A549 (cell line): ENCODE measurements around the gene CMAS. TPM values are rescaled to one million over a fixed set of nuclear protein-coding genes. Genes with fewer than 3 reads are reported as not detected.

Experiments used
- ATAC-seq, 2 experiments: fragments of 200-7000 bp in 1 of 2; fragments of >200 bp in 1 of 2; cut with Nextera tagmentation in 1 of 2; cut with Tn5 transposase in 1 of 2; 3 replicates each; pipeline versions ENCODE4 v1.8.0 to v1.9.1; 2018 to 2020; ENCODE audit warnings: mild to moderate bottlenecking in 1 of 2, moderate library complexity in 1 of 2
- CTCF ChIA-PET: fragments of 300-600 bp; sonication (Branson Sonifier 250); formaldehyde crosslinking; extraction: SDS; loops from one replicate; lab custom pipeline; 2021; ENCODE audit warnings: antibody characterized with exemption, inconsistent platforms; lab: Yijun Ruan, JAX
- POLR2A ChIA-PET: fragments of 350-600 bp; formaldehyde crosslinking; extraction: SDS; loops from one replicate; lab custom pipeline; 2021; ENCODE audit warnings: antibody characterized with exemption, inconsistent platforms; lab: Yijun Ruan, JAX
- DNase-seq, 2 experiments: peaks; one replicate each; pipeline versions ENCODE4 v3.0.0 to v3.0.0-alpha.2; 2011 to 2016; ENCODE audit warnings: low read depth in 1 of 2, low spot score in 1 of 2
- FAIRE-seq: peaks from 2 replicates; lab custom pipeline; 2011; peaks lifted over from hg19 to GRCh38; lab: Jason Lieb, UNC
- H3K27ac ChIP-seq, 2 experiments: fragments of >200 bp; sonication (Bioruptor Twin); formaldehyde crosslinking; 3 replicates each; pipeline ENCODE4 v1.5.1; 2016 to 2017
- H3K4me1 ChIP-seq: fragments of >200 bp; sonication (Bioruptor Twin); formaldehyde crosslinking; 3 replicates; pipeline ENCODE4 v1.6.1; 2016
- H3K4me2 ChIP-seq: fragments of >200 bp; sonication (Bioruptor Twin); formaldehyde crosslinking; 3 replicates; pipeline ENCODE4 v1.6.1; 2016
- H3K4me3 ChIP-seq: fragments of >200 bp; sonication (Bioruptor Twin); formaldehyde crosslinking; 3 replicates; pipeline ENCODE4 v1.5.1; 2016
- H3K9me3 ChIP-seq: fragments of >200 bp; sonication (Bioruptor Twin); formaldehyde crosslinking; 3 replicates; pipeline ENCODE4 v1.6.1; 2016
- BHLHE40 ChIP-seq: IDR thresholded peaks from 2 replicates; pipeline ENCODE4 v1.6.1; 2012; ENCODE audit warnings: low read depth, low read length, inconsistent platforms
- CBX2 ChIP-seq: fragments of 200-600 bp; sonication (generic); IDR thresholded peaks from 2 replicates; pipeline ENCODE4 v1.6.1; 2016; ENCODE audit warnings: low read depth, mild to moderate bottlenecking, borderline replicate concordance
- CBX8 ChIP-seq: fragments of 200-600 bp; sonication (generic); IDR thresholded peaks from 2 replicates; pipeline ENCODE4 v1.6.1; 2016
- CEBPB ChIP-seq, 2 experiments: fragments of >200 bp in 1 of 2; sonication (Bioruptor Twin) in 1 of 2; formaldehyde crosslinking in 1 of 2; IDR thresholded peaks; 2 replicates each; pipeline ENCODE4 v1.6.1; 2012 to 2016
- CHD2 ChIP-seq: fragments of 150-350 bp; IDR thresholded peaks from 2 replicates; pipeline ENCODE4 v1.6.1; 2014; ENCODE audit warnings: low read length; ENCODE audit not compliant: partially characterized antibody
- CHD4 ChIP-seq: fragments of 200-600 bp; sonication (generic); IDR thresholded peaks from 2 replicates; pipeline ENCODE4 v1.6.1; 2016; ENCODE audit warnings: antibody characterized with exemption, mild to moderate bottlenecking, borderline replicate concordance
- FOSB ChIP-seq: fragments of 250-450 bp; sonication (Bioruptor Pico); IDR thresholded peaks from 2 replicates; pipeline ENCODE4 v1.5.0; 2020; ENCODE audit warnings: mild to moderate bottlenecking, moderate library complexity
- HDAC2 ChIP-seq: fragments of 200-600 bp; sonication (generic); IDR thresholded peaks from 2 replicates; pipeline ENCODE4 v1.6.1; 2016
- HEYL ChIP-seq: fragments of 250-450 bp; sonication (Bioruptor Pico); IDR thresholded peaks from 2 replicates; pipeline ENCODE4 v1.8.0; 2021; ENCODE audit warnings: mild to moderate bottlenecking, moderate library complexity
- HOXB13 ChIP-seq: fragments of 250-450 bp; sonication (Bioruptor Pico); IDR thresholded peaks from 2 replicates; pipeline ENCODE4 v1.5.0; 2020; ENCODE audit warnings: low read depth, mild to moderate bottlenecking, moderate library complexity
- HOXB5 ChIP-seq: fragments of 250-450 bp; sonication (Bioruptor Pico); IDR thresholded peaks from 2 replicates; pipeline ENCODE4 v1.5.0; 2020; ENCODE audit warnings: mild to moderate bottlenecking, moderate library complexity
- JUN ChIP-seq, 2 experiments: fragments of >200 bp; sonication (Bioruptor Twin); formaldehyde crosslinking; IDR thresholded peaks; 2 replicates in 1 of 2; 3 replicates in 1 of 2; pipeline ENCODE4 v1.6.1; 2016 to 2017
- KDM1A ChIP-seq: fragments of 200-600 bp; sonication (generic); IDR thresholded peaks from 2 replicates; pipeline ENCODE4 v1.6.1; 2016; ENCODE audit warnings: low read depth, mild to moderate bottlenecking
- KDM5A ChIP-seq: fragments of 200-600 bp; sonication (generic); IDR thresholded peaks from 2 replicates; pipeline ENCODE4 v1.6.1; 2016; ENCODE audit warnings: antibody characterized with exemption, mild to moderate bottlenecking
- MAFK ChIP-seq: fragments of 450-650 bp; IDR thresholded peaks from 2 replicates; pipeline ENCODE4 v1.6.1; 2014; ENCODE audit not compliant: partially characterized antibody
- MYC ChIP-seq: IDR thresholded peaks from 2 replicates; pipeline ENCODE4 v1.6.1; 2012; ENCODE audit warnings: mild to moderate bottlenecking, inconsistent platforms, low read length, improper control_type of control experiment, borderline replicate concordance
- NFE2L2 ChIP-seq: fragments of 150-350 bp; conservative IDR thresholded peaks from 2 replicates; pipeline ENCODE4 v1.6.1; 2014; ENCODE audit warnings: low read length
- NR3C1 ChIP-seq: fragments of >200 bp; sonication (Bioruptor Twin); formaldehyde crosslinking; IDR thresholded peaks from 3 replicates; pipeline ENCODE4 v1.6.1; 2017
- PHF8 ChIP-seq: fragments of 200-600 bp; sonication (generic); IDR thresholded peaks from 2 replicates; pipeline ENCODE4 v1.6.1; 2016; ENCODE audit warnings: low read depth, mild to moderate bottlenecking, antibody characterized with exemption, moderate library complexity, borderline replicate concordance
- POLR2A ChIP-seq: IDR thresholded peaks from 2 replicates; pipeline ENCODE4 v1.6.1; 2012; ENCODE audit warnings: mild to moderate bottlenecking, low read length
- RAD21 ChIP-seq, 2 experiments: fragments of >200 bp in 1 of 2; sonication (Bioruptor Twin) in 1 of 2; formaldehyde crosslinking in 1 of 2; IDR thresholded peaks in 1 of 2; conservative IDR thresholded peaks in 1 of 2; 2 replicates in 1 of 2; 3 replicates in 1 of 2; pipeline ENCODE4 v1.6.1; 2012 to 2018; ENCODE audit warnings: inconsistent platforms in 1 of 2
- SREBF2 ChIP-seq: fragments of 450-650 bp; IDR thresholded peaks from 2 replicates; pipeline ENCODE4 v1.6.1; 2014; ENCODE audit warnings: mild to moderate bottlenecking, moderate library complexity
- TFCP2L1 ChIP-seq: fragments of 250-450 bp; sonication (Bioruptor Pico); IDR thresholded peaks from 2 replicates; pipeline ENCODE4 v1.5.0; 2021; ENCODE audit warnings: mild to moderate bottlenecking
- ZNF302 ChIP-seq: fragments of 250-450 bp; sonication (Bioruptor Pico); IDR thresholded peaks from 2 replicates; pipeline ENCODE4 v1.9.0; 2021; ENCODE audit warnings: inconsistent platforms, mild to moderate bottlenecking, moderate library complexity
- WGBS: methylation state at CpG from one replicate; pipeline ENCODE4 v1.1.6; 2017; ENCODE audit errors: missing lambda C conversion rate; 5-methylcytosine and 5-hydroxymethylcytosine counted together
- polyA minus RNA-seq: library from RNA; depleted of rRNA, polyadenylated mRNA; stranded (reverse); fragments of >200 nt; gene quantifications from 2 replicates; pipeline ENCODE4 v1.2.3, GENCODE V29; 2011; rRNA and poly(A)+ RNA removed
- polyA plus RNA-seq, 4 experiments: library from polyadenylated mRNA; depleted of rRNA in 3 of 4; stranded (reverse); fragments of >200 nt; fragmentation: RNase III in 1 of 4; extraction: RNeasy Plus Mini Kit Qiagen cat#74134 plus additional on column Dnase treatment in 1 of 4; gene quantifications; 2 replicates in 3 of 4; 3 replicates in 1 of 4; pipeline ENCODE4 v1.2.3, GENCODE V29; 2011 to 2017
- TF ChIP-seq, protein P1 (sequence below): fragments of 150-350 bp; IDR thresholded peaks from 2 replicates; pipeline ENCODE4 v1.6.1; 2014; ENCODE audit warnings: low read depth, mild to moderate bottlenecking, low read length
- TF ChIP-seq, protein P2 (sequence below): fragments of 250-450 bp; sonication (Bioruptor Pico); IDR thresholded peaks from 2 replicates; pipeline ENCODE4 v1.5.0; 2020; ENCODE audit warnings: low read depth, mild to moderate bottlenecking, moderate library complexity
- TF ChIP-seq, protein P3 (sequence below): fragments of 200-600 bp; sonication (generic); IDR thresholded peaks from 2 replicates; pipeline ENCODE4 v1.6.1; 2016; ENCODE audit warnings: antibody characterized with exemption, mild to moderate bottlenecking, moderate library complexity
- TF ChIP-seq, protein P4 (sequence below): fragments of >200 bp; sonication (Bioruptor Twin); formaldehyde crosslinking; IDR thresholded peaks from 3 replicates; pipeline ENCODE4 v1.5.1; 2016
- TF ChIP-seq, protein P5 (sequence below): fragments of >200 bp; sonication (Bioruptor Twin); formaldehyde crosslinking; IDR thresholded peaks from 2 replicates; pipeline ENCODE4 v1.6.1; 2016
- TF ChIP-seq, protein P6 (sequence below): fragments of >200 bp; sonication (Bioruptor Twin); formaldehyde crosslinking; IDR thresholded peaks from 3 replicates; pipeline ENCODE4 v1.6.1; 2016
- TF ChIP-seq, protein P7 (sequence below): IDR thresholded peaks from 2 replicates; pipeline ENCODE4 v1.6.1; 2012

The CMAS gene
- polyA plus RNA-seq (2011; rRNA removed) (63.4 and 68.2 TPM in 2 replicates), polyA plus RNA-seq (2017; fragmentation: RNase III; extraction: RNeasy Plus Mini Kit Qiagen cat#74134 plus additional on column Dnase treatment) (45.3 to 47.1 TPM (median 46.7 TPM) in 3 replicates), polyA minus RNA-seq (4.9 and 5.0 TPM in 2 replicates)
- 20.8 and 21.5 TPM in 2 replicates for polyA plus RNA-seq (2012; cell fraction: cytosol; rRNA removed)
- polyA plus RNA-seq (2012; cell fraction: nucleus; rRNA removed), result 6.4 and 8.9 TPM in 2 replicates

DNA sequence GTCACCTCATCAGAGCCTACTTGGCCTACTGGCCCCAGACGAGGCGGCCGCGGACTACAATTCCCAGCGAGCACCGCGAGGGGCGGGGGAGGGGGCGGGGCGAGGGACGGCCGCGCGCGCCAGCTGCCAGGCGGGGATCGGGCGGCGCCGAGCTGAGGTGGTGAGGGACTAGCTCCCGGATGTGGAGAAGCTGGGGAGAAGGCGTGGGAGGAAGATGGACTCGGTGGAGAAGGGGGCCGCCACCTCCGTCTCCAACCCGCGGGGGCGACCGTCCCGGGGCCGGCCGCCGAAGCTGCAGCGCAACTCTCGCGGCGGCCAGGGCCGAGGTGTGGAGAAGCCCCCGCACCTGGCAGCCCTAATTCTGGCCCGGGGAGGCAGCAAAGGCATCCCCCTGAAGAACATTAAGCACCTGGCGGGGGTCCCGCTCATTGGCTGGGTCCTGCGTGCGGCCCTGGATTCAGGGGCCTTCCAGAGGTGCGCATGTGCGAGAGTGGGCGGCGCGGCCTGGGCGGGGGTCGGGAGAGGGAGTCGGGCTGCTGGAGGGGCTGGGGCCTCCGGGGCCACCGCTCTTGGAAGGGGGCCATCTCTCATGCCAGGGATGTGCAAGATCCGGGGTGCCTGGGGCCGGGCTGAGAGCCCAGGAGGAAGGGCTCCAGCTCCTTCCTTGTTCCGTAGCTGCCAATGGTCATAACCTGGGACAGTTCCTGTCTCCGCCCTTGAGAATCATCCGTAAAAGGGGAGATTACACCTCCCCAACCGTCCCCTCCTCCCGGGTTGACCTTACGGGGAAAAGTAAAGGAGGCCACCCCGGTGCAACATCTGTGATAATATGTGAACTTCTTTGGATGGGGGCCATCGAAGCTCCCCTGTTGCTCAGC is at the start of gene CMAS:
TSS of gene CMAS (plus strand) at position 129 of the 878 bp plus-strand sequence. CDS start at position 215, 86 bp downstream.
- FAIRE-seq (no peak), DNase-seq (peak; percentile 46 to 79), ATAC-seq (peak; percentile 89 to 93)
- peak within 1 kb of the TSS; percentile 96 for H3K4me3 ChIP-seq
- WGBS, result under 1% methylated on average over 39 of the region's 64 CpGs
- no peaks in the 10 kb centered on the region for H3K9me3 ChIP-seq
- H3K27ac ChIP-seq, result peak within 1 kb of the TSS; percentile 92 to 96
- CTCF ChIA-PET, result interaction anchor here (1.2 kb wide), 1 partner anchor 349 kb away, joined by 7 read pairs; no protein-coding TSS in a partner anchor
- peak within 1 kb of the TSS; percentile 75 for H3K4me2 ChIP-seq
- H3K4me1 ChIP-seq, result peaks cover 33% of the 10 kb centered on the region; the same call in 2 of the 3 replicates
- POLR2A ChIA-PET, result no interaction called here
- TF ChIP-seq CBX2 (no peak), POLR2A (peak; percentile 77), SREBF2 (no peak), RAD21 (conservative IDR thresholded peaks at IDR 0.05 in 1 of 2, IDR thresholded peaks at IDR 0.05 in 1 of 2) (no peak), TFCP2L1 (CRISPR knock-in tag) (no peak), HOXB13 (CRISPR knock-in tag) (no peak), NFE2L2 (no peak), PHF8 (peak; percentile 79), HDAC2 (no peak), CEBPB (IDR thresholded peaks at IDR 0.05) (no peak), MAFK (no peak), BHLHE40 (no peak), KDM5A (no peak), HOXB5 (CRISPR knock-in tag) (no peak), HEYL (CRISPR knock-in tag) (no peak), FOSB (no peak), CHD2 (peak; percentile 8), KDM1A (no peak), CHD4 (no peak), CBX8 (no peak), MYC (no peak), JUN (IDR thresholded peaks at IDR 0.05) (peak; percentile 51 to 61; a peak in 2 of 5 replicates), ZNF302 (CRISPR knock-in tag) (no peak), NR3C1 (no peak)
- TF ChIP-seq, protein P1, sequence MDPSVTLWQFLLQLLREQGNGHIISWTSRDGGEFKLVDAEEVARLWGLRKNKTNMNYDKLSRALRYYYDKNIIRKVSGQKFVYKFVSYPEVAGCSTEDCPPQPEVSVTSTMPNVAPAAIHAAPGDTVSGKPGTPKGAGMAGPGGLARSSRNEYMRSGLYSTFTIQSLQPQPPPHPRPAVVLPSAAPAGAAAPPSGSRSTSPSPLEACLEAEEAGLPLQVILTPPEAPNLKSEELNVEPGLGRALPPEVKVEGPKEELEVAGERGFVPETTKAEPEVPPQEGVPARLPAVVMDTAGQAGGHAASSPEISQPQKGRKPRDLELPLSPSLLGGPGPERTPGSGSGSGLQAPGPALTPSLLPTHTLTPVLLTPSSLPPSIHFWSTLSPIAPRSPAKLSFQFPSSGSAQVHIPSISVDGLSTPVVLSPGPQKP, result no peak
- TF ChIP-seq, protein P2, sequence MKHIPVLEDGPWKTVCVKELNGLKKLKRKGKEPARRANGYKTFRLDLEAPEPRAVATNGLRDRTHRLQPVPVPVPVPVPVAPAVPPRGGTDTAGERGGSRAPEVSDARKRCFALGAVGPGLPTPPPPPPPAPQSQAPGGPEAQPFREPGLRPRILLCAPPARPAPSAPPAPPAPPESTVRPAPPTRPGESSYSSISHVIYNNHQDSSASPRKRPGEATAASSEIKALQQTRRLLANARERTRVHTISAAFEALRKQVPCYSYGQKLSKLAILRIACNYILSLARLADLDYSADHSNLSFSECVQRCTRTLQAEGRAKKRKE (CRISPR knock-in tag), result no peak
- TF ChIP-seq, protein P3, sequence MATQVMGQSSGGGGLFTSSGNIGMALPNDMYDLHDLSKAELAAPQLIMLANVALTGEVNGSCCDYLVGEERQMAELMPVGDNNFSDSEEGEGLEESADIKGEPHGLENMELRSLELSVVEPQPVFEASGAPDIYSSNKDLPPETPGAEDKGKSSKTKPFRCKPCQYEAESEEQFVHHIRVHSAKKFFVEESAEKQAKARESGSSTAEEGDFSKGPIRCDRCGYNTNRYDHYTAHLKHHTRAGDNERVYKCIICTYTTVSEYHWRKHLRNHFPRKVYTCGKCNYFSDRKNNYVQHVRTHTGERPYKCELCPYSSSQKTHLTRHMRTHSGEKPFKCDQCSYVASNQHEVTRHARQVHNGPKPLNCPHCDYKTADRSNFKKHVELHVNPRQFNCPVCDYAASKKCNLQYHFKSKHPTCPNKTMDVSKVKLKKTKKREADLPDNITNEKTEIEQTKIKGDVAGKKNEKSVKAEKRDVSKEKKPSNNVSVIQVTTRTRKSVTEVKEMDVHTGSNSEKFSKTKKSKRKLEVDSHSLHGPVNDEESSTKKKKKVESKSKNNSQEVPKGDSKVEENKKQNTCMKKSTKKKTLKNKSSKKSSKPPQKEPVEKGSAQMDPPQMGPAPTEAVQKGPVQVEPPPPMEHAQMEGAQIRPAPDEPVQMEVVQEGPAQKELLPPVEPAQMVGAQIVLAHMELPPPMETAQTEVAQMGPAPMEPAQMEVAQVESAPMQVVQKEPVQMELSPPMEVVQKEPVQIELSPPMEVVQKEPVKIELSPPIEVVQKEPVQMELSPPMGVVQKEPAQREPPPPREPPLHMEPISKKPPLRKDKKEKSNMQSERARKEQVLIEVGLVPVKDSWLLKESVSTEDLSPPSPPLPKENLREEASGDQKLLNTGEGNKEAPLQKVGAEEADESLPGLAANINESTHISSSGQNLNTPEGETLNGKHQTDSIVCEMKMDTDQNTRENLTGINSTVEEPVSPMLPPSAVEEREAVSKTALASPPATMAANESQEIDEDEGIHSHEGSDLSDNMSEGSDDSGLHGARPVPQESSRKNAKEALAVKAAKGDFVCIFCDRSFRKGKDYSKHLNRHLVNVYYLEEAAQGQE, result peak; percentile 77
- TF ChIP-seq, protein P4, sequence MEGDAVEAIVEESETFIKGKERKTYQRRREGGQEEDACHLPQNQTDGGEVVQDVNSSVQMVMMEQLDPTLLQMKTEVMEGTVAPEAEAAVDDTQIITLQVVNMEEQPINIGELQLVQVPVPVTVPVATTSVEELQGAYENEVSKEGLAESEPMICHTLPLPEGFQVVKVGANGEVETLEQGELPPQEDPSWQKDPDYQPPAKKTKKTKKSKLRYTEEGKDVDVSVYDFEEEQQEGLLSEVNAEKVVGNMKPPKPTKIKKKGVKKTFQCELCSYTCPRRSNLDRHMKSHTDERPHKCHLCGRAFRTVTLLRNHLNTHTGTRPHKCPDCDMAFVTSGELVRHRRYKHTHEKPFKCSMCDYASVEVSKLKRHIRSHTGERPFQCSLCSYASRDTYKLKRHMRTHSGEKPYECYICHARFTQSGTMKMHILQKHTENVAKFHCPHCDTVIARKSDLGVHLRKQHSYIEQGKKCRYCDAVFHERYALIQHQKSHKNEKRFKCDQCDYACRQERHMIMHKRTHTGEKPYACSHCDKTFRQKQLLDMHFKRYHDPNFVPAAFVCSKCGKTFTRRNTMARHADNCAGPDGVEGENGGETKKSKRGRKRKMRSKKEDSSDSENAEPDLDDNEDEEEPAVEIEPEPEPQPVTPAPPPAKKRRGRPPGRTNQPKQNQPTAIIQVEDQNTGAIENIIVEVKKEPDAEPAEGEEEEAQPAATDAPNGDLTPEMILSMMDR, result no peak
- TF ChIP-seq, protein P5, sequence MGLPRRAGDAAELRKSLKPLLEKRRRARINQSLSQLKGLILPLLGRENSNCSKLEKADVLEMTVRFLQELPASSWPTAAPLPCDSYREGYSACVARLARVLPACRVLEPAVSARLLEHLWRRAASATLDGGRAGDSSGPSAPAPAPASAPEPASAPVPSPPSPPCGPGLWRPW, result no peak
- TF ChIP-seq, protein P6, sequence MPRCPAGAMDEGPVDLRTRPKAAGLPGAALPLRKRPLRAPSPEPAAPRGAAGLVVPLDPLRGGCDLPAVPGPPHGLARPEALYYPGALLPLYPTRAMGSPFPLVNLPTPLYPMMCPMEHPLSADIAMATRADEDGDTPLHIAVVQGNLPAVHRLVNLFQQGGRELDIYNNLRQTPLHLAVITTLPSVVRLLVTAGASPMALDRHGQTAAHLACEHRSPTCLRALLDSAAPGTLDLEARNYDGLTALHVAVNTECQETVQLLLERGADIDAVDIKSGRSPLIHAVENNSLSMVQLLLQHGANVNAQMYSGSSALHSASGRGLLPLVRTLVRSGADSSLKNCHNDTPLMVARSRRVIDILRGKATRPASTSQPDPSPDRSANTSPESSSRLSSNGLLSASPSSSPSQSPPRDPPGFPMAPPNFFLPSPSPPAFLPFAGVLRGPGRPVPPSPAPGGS, result 0 out of 3 replicates have a peak, but pooled peaks have one; percentile 49
- TF ChIP-seq, protein P7, sequence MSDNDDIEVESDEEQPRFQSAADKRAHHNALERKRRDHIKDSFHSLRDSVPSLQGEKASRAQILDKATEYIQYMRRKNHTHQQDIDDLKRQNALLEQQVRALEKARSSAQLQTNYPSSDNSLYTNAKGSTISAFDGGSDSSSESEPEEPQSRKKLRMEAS, result peak; percentile 52; the same call in 1 of the 2 replicates
